ENCODE results near the gene ATP2C2.

DNA sequence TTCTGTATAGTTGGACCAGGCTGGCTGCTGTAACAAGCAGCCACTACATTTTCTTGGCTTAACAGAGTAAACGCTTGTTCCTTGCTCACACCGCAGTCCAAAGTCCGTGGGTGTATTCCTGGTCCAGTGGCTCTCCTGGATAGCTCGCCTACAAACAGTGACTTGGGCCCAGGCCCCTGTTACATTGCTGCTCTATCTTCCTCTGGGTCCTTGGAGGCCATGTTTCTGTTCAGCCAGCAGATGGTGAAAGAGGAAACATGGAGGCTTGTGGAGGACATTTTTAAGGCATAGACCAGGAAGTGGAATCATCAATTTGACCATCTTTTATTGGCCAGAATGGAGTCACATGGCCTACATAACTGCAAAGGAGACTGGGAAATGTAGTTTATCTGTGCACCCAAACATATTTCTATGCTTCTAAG lies 55.1 kb downstream of the ATP2C2 start:
- TF ChIP-seq, protein P1, sequence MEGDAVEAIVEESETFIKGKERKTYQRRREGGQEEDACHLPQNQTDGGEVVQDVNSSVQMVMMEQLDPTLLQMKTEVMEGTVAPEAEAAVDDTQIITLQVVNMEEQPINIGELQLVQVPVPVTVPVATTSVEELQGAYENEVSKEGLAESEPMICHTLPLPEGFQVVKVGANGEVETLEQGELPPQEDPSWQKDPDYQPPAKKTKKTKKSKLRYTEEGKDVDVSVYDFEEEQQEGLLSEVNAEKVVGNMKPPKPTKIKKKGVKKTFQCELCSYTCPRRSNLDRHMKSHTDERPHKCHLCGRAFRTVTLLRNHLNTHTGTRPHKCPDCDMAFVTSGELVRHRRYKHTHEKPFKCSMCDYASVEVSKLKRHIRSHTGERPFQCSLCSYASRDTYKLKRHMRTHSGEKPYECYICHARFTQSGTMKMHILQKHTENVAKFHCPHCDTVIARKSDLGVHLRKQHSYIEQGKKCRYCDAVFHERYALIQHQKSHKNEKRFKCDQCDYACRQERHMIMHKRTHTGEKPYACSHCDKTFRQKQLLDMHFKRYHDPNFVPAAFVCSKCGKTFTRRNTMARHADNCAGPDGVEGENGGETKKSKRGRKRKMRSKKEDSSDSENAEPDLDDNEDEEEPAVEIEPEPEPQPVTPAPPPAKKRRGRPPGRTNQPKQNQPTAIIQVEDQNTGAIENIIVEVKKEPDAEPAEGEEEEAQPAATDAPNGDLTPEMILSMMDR (optimal IDR thresholded peaks at IDR 0.05 in 1 of 3, IDR thresholded peaks at IDR 0.05 in 1 of 3, conservative IDR thresholded peaks at IDR 0.05 in 1 of 3; ENCODE audit: extremely low read depth in 1 of 3, insufficient read depth in 2 of 3, low read length in 3 of 3): no peak
- no peak for TF ChIP-seq EZH2 (IDR thresholded peaks at IDR 0.05; ENCODE audit: low read length)
